Measurements from ENCODE around the gene IL10. TPM values are rescaled to one million over a fixed set of nuclear protein-coding genes. Genes with fewer than 3 reads are reported as not detected.

Gene IL10
- total RNA-seq (1 to 10 TPM in 2 of 5 experiments, under 1 TPM in 2, not detected in 1; 0.19 to 2.7 (median 0.69) TPM), polyA plus RNA-seq (not detected), total RNA-seq (not detected)

DNA sequence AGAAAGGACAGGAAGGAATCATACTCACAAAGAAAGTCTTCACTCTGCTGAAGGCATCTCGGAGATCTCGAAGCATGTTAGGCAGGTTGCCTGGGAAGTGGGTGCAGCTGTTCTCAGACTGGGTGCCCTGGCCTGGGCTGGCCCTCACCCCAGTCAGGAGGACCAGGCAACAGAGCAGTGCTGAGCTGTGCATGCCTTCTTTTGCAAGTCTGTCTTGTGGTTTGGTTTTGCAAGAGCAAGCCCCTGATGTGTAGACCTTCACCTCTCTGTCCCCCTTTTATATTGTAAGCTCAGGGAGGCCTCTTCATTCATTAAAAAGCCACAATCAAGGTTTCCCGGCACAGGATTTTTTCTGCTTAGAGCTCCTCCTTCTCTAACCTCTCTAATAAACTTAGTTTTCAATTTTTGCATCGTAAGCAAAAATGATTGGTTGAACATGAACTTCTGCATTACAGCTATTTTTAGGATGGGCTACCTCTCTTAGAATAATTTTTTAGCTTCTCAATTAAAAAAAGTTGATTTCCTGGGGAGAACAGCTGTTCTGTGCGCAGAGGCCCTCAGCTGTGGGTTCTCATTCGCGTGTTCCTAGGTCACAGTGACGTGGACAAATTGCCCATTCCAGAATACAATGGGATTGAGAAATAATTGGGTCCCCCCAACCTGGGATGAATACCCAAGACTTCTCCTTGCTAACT, at the start of gene IL10:
Gene IL10, minus strand, starts transcription at position 252 of the 695 bp plus-strand sequence. Its CDS starts 59 bp downstream, at position 193.
- Histone ChIP-seq H3K4me1 (ENCODE audit: control insufficient read depth in 2 of 2, insufficient read depth in 2 of 2, low read length in 2 of 2) (peaks cover 50 to 55% of the 10 kb centered on the region in 2 donors), H3K27ac (ENCODE audit: low read depth, low read length) (no peak within 1 kb of the TSS), H3K9me3 (ENCODE audit: control insufficient read depth in 2 of 3, low read length in 3 of 3) (no peaks in the 10 kb centered on the region), H3K4me3 (ENCODE audit: low read length) (no peak within 1 kb of the TSS), H3K27me3 (ENCODE audit: control insufficient read depth in 2 of 2, insufficient read depth in 2 of 2, low read length in 2 of 2) (no peaks in the 10 kb centered on the region), H3K36me3 (ENCODE audit: control insufficient read depth in 2 of 3, insufficient read depth in 3 of 3, low read length in 3 of 3) (no peaks in the 10 kb centered on the region)
- Mint-ChIP-seq H3K36me3 (no peaks in the 10 kb centered on the region), H3K9me3 (no peaks in the 10 kb centered on the region), H3K4me1 (peaks cover 47 to 74% (median 59%) of the 10 kb centered on the region in 7 donors), H3K27ac (peak within 1 kb of the TSS in 6 of 9 donors; percentile 15 to 88 (median 46)), H3K4me3 (peak within 1 kb of the TSS; percentile 19 to 79 (median 55)), H3K27me3 (peaks cover 0 to 59% (median 0%) of the 10 kb centered on the region in 5 donors)
- POLR2A ChIA-PET: interaction anchor here (0.5 to 11.7 kb wide), 11 partner anchors 12 to 133 kb away, joined by 3 to 103 read pairs (median 4); no protein-coding TSS in a partner anchor
- CTCF ChIA-PET: interaction anchor here (0.8 to 1.9 kb wide), 7 partner anchors 15 to 139 kb away, joined by 3 to 14 read pairs (median 4); no protein-coding TSS in a partner anchor
- ATAC-seq: no peak
- intact Hi-C loops (cut with micrococcal nuclease): no loop called here
- DNase-seq: no peak

DNA sequence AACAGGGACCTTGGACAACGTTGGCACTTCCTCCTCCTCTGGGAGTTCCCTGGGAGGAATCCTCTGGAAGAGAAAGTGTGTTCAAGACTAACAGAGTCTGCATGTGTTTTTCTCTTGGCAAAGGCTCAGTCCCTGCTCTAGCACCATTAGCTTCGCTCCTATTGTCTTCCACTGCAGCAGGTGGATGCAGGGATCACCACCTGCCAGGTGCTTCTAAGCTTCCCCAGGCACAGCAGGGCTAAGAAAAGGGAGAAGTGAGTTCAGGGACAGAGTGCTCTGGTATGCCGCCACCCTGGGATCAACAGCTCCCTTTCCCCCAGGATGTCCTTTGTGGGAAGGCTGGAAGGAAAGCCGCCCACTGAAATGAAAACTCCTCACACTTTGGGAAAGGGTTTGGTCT, 49.2 kb upstream of the IL10 start:
- Mint-ChIP-seq H3K27ac (no peak overlapping the region), H3K9me3 (peaks cover 0 to 4% (median 0%) of the 10 kb centered on the region in 11 donors), H3K36me3 (peaks cover 0 to 3% (median 0%) of the 10 kb centered on the region in 5 donors), H3K4me3 (no peak overlapping the region), H3K4me1 (peaks cover 23 to 38% (median 34%) of the 10 kb centered on the region in 7 donors), H3K27me3 (no peaks in the 10 kb centered on the region)
- H3K4me3 ChIP-seq (ENCODE audit: low read length): no peak overlapping the region
- H3K9me3 ChIP-seq (ENCODE audit: control insufficient read depth in 2 of 3, low read length in 3 of 3): no peaks in the 10 kb centered on the region
- ChIA-PET POLR2A (interaction anchor here (0.6 to 3.1 kb wide), 5 partner anchors 11 to 92 kb away, joined by 3 to 11 read pairs (median 3); no protein-coding TSS in a partner anchor), CTCF (interaction anchor here (0.6 to 1.3 kb wide), 3 partner anchors 13 to 112 kb away, joined by 3 to 5 read pairs (median 4); no protein-coding TSS in a partner anchor)
- peaks cover 0 to 23% of the 10 kb centered on the region in 2 donors for H3K4me1 ChIP-seq (ENCODE audit: control insufficient read depth in 2 of 2, insufficient read depth in 2 of 2, low read length in 2 of 2)
- H3K27ac ChIP-seq (ENCODE audit: low read depth, low read length): no peak overlapping the region
- H3K36me3 ChIP-seq (ENCODE audit: control insufficient read depth in 2 of 3, insufficient read depth in 3 of 3, low read length in 3 of 3): no peaks in the 10 kb centered on the region
- intact Hi-C loops (cut with micrococcal nuclease): no loop called here
- no peak for ATAC-seq
- DNase-seq: no peak
- H3K27me3 ChIP-seq (ENCODE audit: control insufficient read depth in 2 of 2, insufficient read depth in 2 of 2, low read length in 2 of 2): no peaks in the 10 kb centered on the region

DNA sequence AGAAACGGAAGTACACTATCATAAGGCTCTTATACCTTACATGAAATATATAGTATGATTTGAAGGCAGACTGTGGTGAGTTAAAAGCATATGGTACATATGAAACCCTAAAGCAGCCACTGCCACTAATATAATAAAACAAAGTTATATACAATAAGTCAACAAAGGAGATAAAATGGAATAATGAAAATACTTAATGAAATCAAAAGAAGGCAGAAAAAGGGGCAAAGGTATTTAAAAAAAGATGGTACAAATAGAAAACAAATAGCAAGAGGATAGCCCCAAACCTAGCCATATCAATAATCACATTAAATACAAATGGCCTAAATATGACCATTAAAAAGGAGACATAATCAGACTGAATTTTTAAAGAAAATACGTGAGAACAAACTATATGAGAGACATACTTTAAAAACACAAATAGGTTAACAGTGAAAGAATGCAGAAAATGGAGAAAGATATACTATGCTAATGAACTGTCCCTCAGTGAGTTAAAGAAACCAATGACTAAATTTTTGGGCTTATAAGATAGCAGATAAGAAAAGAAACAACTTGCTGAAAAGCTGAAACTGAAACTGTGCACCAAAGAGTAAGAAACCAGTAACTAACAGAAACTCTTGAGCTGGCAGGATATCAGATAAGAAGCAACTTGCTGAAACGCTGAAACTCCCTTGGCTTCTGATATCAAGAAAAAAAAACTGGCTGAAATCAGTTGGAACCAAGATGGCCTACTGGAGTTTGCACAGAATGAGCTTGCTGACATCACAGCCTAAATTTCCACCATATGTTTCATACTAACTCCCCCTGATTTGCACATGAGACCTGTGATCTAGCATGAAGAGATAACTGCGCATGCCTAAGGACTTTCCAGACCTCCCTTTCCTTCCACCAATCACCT, 44.3 kb upstream of the IL10 start:
- intact Hi-C loops (cut with micrococcal nuclease): loop anchor here (1.0 to 5.0 kb wide), 5 partner anchors 13 to 236 kb away; partner anchors contain the start of genes PFKFB2 (in 1 of the 2) and YOD1 (in 1 of the 2)
- ATAC-seq (peak; percentile 87), DNase-seq (peak in 7 of 9 donors; percentile 34 to 75 (median 64))
- POLR2A ChIA-PET: interaction anchor here (0.6 to 2.5 kb wide), 23 partner anchors 10 to 134 kb away, joined by 3 to 13 read pairs (median 4); partner anchors contain the start of gene FCMR
- Mint-ChIP-seq H3K4me1 (peaks cover 20 to 52% (median 42%) of the 10 kb centered on the region in 7 donors), H3K9me3 (peaks cover 0 to 23% (median 2%) of the 10 kb centered on the region in 11 donors), H3K27ac (peak overlapping the region; percentile 83 to 97 (median 89)), H3K4me3 (peak overlapping the region in 9 of 10 donors; percentile 2 to 72 (median 65)), H3K27me3 (no peaks in the 10 kb centered on the region), H3K36me3 (peaks cover 0 to 35% (median 4%) of the 10 kb centered on the region in 5 donors)
- Histone ChIP-seq H3K27ac (ENCODE audit: low read depth, low read length) (peak overlapping the region; percentile 47), H3K9me3 (ENCODE audit: control insufficient read depth in 2 of 3, low read length in 3 of 3) (no peaks in the 10 kb centered on the region), H3K36me3 (ENCODE audit: control insufficient read depth in 2 of 3, insufficient read depth in 3 of 3, low read length in 3 of 3) (no peaks in the 10 kb centered on the region), H3K4me1 (ENCODE audit: control insufficient read depth in 2 of 2, insufficient read depth in 2 of 2, low read length in 2 of 2) (peaks cover 0 to 13% of the 10 kb centered on the region in 2 donors), H3K27me3 (ENCODE audit: control insufficient read depth in 2 of 2, insufficient read depth in 2 of 2, low read length in 2 of 2) (no peaks in the 10 kb centered on the region), H3K4me3 (ENCODE audit: low read length) (no peak overlapping the region)
- CTCF ChIA-PET: interaction anchor here (0.6 to 2.2 kb wide), 15 partner anchors 8 to 166 kb away, joined by 3 to 12 read pairs (median 3); no protein-coding TSS in a partner anchor

DNA sequence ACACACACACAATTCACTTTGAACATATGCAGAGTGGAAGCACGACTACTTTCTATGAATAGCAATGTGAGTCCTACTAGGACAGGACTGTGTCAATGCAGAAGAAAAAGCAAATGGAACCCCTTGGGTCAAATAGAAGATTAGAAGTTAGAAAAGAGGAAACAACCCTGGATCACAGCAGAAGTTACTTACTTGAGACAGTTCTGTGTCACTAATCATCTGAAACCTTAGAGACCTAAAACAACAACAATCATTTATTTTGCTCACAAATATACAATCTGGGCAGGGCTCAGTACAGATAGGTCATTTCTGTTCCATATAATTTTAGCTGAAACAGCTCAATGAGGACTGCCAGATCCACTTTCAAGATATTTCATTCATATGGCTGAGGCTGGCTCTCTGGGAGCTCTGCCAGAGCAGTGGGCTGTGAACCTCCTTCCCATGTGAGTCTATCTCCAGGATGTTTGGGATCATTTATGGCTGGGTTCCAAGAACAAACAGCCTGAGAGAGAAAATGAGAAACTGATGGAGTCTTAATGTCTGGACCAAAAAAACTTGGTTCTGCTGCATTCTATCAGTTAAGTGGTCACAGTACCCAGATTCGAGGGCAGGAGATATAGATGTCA, 42.5 kb upstream of the IL10 start:
- Mint-ChIP-seq H3K27me3 (no peaks in the 10 kb centered on the region), H3K9me3 (peaks cover 0 to 26% (median 2%) of the 10 kb centered on the region in 11 donors), H3K4me1 (peaks cover 20 to 53% (median 44%) of the 10 kb centered on the region in 7 donors), H3K36me3 (peaks cover 0 to 43% (median 4%) of the 10 kb centered on the region in 5 donors), H3K4me3 (no peak overlapping the region), H3K27ac (peak overlapping the region in 7 of 9 donors; percentile 8 to 97 (median 41))
- Histone ChIP-seq H3K9me3 (ENCODE audit: control insufficient read depth in 2 of 3, low read length in 3 of 3) (no peaks in the 10 kb centered on the region), H3K27me3 (ENCODE audit: control insufficient read depth in 2 of 2, insufficient read depth in 2 of 2, low read length in 2 of 2) (no peaks in the 10 kb centered on the region), H3K4me3 (ENCODE audit: low read length) (no peak overlapping the region), H3K36me3 (ENCODE audit: control insufficient read depth in 2 of 3, insufficient read depth in 3 of 3, low read length in 3 of 3) (no peaks in the 10 kb centered on the region), H3K27ac (ENCODE audit: low read depth, low read length) (no peak overlapping the region), H3K4me1 (ENCODE audit: control insufficient read depth in 2 of 2, insufficient read depth in 2 of 2, low read length in 2 of 2) (peaks cover 0 to 14% of the 10 kb centered on the region in 2 donors)
- ATAC-seq (peak; percentile 38), DNase-seq (no peak)
- intact Hi-C loops (cut with micrococcal nuclease): loop anchor here in 1 of 2 donors (5.0 kb wide), 1 partner anchor 237 kb away; the partner anchor contains the start of genes PFKFB2 and YOD1
- ChIA-PET POLR2A (interaction anchor here (0.6 to 1.9 kb wide), 2 partner anchors 11 to 95 kb away, joined by 3 to 9 read pairs; no protein-coding TSS in a partner anchor), CTCF (interaction anchor here (0.6 to 1.7 kb wide), 2 partner anchors 34 to 98 kb away, joined by 4 to 6 read pairs; no protein-coding TSS in a partner anchor)

DNA sequence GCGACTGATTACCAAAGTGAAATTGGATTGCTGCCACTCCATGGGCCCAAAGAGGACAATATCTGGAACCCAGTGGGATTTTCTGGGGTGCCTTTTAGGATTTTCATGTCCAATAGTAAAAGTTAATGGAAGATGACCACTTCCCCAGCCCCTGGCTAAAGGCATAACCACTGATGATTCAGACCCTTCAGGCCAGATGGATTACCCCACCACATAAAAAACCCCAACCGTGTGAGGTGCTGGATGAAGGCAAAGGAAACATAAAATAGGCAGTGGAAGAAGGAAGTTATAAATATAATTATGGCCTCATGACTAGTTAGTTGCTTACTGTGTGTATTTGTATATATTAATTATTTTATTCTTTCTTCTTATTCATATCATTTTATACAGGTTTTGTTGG, 40.2 kb upstream of the IL10 start:
- H3K27ac Mint-ChIP-seq: no peak overlapping the region
- peaks cover 0 to 1% (median 0%) of the 10 kb centered on the region in 5 donors for H3K27me3 Mint-ChIP-seq
- H3K36me3 Mint-ChIP-seq: peaks cover 0 to 43% (median 4%) of the 10 kb centered on the region in 5 donors
- no peaks in the 10 kb centered on the region for H3K9me3 ChIP-seq (ENCODE audit: control insufficient read depth in 2 of 3, low read length in 3 of 3)
- CTCF ChIA-PET: interaction anchor here (1.7 to 11.8 kb wide), 3 partner anchors 78 to 169 kb away, joined by 6 to 329 read pairs (median 48); no protein-coding TSS in a partner anchor
- no peaks in the 10 kb centered on the region for H3K36me3 ChIP-seq (ENCODE audit: control insufficient read depth in 2 of 3, insufficient read depth in 3 of 3, low read length in 3 of 3)
- H3K27ac ChIP-seq (ENCODE audit: low read depth, low read length): no peak overlapping the region
- peaks cover 11 to 28% of the 10 kb centered on the region in 2 donors for H3K4me1 ChIP-seq (ENCODE audit: control insufficient read depth in 2 of 2, insufficient read depth in 2 of 2, low read length in 2 of 2)
- H3K9me3 Mint-ChIP-seq: peaks cover 0 to 26% (median 2%) of the 10 kb centered on the region in 11 donors
- DNase-seq: no peak
- no peaks in the 10 kb centered on the region for H3K27me3 ChIP-seq (ENCODE audit: control insufficient read depth in 2 of 2, insufficient read depth in 2 of 2, low read length in 2 of 2)
- peaks cover 33 to 64% (median 53%) of the 10 kb centered on the region in 7 donors for H3K4me1 Mint-ChIP-seq
- POLR2A ChIA-PET: interaction anchor here (1.4 to 12.8 kb wide), 2 partner anchors 79 to 100 kb away, joined by 6 to 148 read pairs; no protein-coding TSS in a partner anchor
- ATAC-seq: no peak
- intact Hi-C loops (cut with micrococcal nuclease): no loop called here
- H3K4me3 Mint-ChIP-seq: no peak overlapping the region
- no peak overlapping the region for H3K4me3 ChIP-seq (ENCODE audit: low read length)

Data from naive thymus-derived CD4-positive, alpha-beta T cell (primary cell).